ENCODE measurements around the gene ACTR5.

ACTR5 gene

DNA sequence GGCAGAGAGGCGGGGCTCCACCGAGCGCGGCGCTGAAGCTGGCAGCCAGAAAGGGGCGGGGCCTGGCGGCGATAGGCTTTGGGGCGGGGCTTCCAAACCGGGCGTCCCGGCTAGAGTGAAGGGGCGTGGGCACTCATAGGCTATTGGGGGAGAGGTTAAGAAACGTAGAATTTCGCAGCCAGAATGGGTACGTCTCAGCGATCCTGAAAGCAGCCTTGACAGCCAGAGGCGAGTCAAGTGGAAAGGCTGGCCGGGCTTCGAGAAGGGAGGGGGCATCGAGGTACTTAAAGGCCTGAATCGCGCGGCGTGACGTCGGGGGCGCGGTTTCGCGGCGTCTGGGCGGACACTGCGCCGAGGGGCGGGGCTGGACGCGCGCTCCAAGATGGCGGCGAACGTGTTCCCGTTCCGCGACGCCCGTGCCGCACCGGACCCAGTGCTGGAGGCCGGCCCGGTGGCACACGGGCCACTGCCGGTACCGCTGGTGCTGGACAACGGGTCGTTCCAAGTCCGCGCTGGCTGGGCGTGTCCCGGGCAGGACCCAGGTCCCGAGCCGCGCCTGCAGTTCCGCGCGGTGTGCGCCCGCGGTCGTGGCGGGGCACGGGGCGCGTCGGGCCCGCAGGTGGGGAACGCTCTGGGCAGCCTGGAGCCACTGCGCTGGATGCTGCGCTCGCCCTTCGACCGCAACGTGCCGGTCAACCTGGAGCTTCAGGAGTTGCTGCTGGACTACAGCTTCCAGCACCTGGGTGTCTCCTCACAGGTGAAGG lies at the start of gene ACTR5:
Gene ACTR5 (plus strand): TSS at position 364 of the 764 bp plus-strand sequence. CDS start 19 bp downstream, at position 383.
- DNase-seq, result peak; percentile 95

DNA sequence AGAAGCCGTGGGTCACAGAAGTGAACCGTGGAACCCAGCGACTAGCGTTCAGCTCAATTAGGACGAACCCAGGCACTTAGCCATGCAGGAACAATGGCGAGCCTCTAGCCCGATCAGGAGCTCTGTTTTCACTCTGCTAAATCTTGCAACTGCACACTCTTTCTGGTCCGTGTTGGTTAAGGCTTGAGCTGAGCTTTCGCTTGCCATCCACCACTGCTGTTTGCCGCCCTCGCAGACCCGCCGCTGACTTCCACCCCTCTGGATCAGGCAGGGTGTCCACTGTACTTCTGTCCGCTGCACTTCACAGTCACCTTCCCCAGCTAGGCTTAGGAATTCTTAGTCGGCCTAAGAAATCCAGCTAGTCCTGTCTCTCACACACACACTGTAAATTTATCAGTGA lies 49.7 kb upstream of the ACTR5 start:
- no peak for DNase-seq

DNA sequence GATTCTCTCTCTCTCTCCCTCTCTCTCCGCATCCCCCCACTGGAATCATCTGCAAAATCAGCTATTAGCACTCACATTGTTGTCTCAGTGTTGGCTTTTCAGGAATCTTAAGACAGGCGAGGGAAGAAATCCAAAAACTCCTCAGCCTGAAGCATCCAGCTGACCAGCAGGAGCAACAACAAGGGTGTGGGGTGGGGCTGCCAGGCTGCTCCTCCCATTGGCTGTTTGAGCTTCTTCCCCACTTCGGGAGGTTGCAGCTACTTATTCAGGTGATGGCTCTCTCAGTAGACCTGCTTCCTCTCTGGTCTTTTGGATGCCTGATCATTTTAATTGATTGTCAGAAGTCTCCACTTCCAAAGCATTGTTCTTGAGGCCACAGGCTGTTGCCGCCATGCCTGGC lies 48.1 kb upstream of the ACTR5 start:
- no peak for DNase-seq

DNA sequence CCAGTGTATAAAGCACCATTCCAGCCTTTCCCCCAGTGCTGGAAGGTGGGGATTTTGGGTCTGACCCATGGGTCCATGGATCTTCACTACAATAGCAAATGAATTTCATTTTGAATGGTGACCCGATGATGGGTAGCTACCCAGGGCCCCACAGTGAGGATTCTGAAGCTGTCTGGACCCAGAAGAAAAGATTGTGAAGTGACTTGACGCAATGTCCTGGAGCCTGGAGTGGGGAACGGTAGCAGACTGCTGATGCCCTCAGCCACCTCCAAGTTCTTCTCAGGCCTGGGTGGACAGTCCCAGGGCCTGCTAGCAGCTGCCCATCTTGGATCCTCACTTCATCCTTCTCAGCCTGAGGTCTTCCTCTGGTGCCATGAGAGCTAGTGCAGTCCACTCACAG lies 47.3 kb upstream of the ACTR5 start:
- DNase-seq, result no peak

DNA sequence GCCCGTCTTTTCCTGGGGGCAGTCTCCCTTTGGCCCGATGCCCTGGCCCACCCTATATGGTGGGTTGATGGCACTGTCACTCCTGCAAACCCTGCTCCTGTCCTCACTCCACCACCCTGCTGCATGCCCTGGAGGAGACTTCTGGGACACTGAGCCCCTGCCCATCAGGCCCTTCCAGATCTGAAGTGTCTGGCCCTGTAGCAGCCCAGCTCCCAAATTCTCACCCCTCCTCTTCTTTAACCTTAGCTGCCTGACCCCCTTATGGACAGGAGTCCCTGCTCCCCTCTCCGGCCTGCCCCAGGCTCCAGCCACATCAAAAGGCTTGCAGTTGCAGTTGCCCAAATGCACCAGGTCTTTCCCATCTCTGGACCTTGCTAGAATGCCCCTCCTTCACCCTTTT lies 44.7 kb upstream of the ACTR5 start:
- no peak for DNase-seq

DNA sequence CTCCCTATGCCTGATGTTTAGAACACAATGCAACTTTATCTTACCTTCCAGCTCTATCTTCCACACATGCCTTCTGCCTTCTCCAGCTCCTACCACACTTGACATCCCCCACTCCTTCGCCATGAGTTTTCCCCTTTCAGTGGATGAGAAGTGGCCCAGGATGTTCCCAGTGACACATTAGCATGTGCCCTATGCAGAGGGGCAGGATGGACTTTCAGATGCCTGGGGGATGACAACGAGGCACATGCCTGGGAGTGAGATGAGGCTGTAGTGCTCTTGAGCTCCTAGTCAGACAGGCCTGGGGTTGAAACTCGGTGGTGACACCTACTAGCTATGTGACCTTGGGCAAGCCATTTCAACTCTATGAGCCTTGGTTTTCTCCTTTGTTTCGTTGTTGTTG lies 44.1 kb upstream of the ACTR5 start:
- no peak for DNase-seq

DNA sequence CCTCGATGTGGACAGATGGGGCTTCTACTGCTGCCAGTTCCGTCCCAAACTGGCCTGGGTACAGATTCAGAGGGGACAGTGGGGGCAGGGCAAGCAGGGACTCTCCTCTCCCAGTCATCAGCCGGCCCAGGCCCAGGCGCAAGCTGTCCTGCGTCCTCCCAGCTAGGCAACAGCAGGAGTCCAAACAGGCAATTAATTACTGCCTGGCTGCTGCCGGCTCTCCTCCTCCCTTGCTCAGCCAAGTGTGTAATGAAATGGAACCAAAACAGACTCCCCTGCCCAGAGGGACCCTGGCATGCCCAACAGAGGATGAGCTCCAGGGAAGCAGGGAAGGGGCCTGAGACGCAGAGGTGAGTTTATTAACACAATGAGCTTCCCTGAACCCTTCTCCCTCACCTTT lies 41.8 kb upstream of the ACTR5 start:
- DNase-seq, result no peak

DNA sequence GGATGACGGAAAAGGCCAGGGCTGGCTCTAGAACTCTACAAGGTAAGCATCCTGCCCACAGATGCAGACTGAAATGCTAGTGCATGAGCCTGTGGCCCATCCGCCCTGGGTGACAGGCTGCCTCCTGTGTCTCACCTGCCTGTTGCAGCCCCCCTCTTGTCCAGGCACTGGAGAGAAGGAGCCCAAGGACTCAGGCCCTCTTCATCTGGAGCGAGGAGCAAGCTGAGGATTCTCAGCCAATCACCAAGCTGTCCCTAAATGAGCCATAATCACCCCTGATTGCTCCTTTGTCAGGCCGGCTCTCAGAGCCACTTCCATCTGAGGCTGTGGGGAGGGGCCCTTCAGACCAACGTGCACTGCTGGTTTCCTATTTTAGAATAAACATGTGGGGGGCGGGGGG lies 34.0 kb upstream of the ACTR5 start:
- no peak for DNase-seq

DNA sequence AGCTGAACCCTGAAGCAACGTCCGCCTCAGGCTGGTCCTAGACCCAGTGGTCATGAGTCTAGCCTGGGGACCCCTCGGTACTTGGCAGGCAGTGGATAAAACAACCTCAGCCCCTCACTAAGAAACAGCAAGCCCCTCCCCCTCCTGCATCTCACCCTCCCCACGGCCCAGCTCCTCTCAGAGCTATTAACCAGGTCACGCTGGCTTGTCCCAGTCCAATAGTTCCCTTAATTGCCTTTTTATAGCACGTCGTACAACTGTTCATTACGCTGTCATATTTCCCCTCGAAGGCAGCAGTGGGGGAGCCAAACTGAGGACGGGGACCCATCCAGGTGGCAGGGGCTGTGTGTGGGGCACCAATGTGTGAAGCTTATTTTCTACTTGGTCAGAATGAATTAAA lies 32.6 kb upstream of the ACTR5 start:
- no peak for DNase-seq

DNA sequence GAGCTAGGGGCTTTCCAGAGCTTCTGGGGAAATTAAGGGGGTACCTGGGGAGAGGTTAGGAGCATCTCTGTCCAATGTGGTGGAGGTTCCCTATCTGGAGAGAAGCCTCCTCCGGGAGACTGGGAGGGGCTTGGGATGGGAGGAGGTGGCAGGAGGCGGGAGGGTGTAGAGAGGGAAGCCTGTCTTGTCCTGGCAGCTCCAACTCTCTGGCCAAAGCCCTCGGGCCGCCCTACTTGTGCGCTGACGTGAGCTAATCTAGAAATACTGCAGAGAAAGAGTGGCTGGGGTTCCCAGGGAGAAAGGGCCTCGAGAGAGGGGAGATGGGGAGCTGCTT lies 25.6 kb upstream of the ACTR5 start:
- no peak for DNase-seq

DNA sequence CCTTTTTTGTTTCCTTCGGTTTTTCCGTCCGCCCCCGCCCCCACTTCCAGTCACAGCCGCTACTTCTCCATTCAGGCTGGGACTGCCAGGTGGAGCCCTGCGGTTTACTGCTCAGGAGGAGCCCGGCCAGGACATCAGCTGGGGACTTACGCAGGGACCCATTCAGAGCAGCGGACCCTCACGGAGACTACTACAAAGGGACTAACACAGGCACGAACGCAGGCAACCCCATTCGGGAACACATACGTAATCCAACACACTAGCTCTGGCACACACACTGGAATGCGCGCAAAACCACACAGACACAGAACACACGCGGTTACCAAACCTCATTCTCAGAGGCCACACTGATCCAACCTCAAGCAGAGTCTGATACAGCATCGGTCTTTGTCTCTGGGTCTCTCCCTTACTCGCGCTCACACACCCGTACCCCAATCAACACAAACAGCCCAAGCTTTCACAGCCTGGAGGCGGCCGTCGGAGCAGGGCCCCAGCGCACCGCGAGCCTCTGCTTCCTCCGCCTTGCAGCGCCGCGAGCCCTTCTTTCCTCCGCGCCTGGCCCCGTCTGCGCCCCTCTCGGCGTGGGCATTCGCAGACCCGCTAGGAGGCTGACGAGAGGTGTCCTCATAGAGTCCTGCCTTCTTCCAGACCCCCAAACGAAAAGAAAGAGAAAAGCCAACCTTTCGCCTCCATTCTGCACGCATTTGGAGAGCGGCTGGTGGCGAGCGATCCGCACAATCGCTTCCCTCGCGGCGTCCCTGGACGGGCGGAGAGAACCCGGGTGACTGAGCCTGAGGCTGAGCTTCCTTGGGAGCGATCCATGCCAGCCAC lies 25.0 kb upstream of the ACTR5 start:
- DNase-seq, result no peak

DNA sequence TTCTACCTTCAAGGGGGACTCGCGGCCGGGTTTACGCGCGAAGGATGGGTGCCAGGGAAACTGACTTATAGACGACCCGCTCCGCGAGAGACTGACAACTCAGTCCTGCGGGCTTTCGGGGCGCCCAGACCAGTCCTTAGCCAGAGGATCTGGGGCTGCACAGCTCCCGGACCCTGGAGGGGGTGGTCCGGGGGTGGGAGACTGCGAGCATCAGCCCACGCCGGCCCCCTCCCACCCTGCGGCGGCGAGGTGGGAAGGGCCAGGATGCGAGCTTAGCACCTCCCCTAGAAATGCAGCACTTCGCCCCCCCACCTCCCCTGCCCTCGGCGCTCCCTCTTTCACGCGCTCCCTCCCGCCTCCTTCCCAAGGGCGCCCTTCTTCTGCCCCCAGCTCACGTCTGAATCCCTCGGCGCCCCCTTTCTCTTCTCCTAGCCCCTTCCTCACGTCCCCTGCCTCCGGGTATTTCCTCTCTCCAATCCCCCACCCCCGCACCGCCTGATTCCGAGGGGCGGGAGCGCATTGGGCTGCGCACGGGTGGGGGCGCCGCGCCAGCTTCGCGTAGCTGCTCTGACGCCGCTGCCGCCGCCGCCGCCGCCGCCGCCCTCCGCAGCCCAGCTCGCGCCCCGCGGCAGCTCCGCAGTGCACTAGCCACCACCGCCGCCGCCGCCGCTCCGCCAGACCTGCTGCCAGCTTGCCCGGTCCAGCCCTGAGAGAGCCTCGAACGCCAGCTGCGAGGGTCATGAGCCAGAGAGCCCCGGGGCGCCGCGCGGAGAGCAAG lies 24.2 kb upstream of the ACTR5 start, which contains the start of gene SLC32A1:
Gene SLC32A1 (plus strand): TSS at position 639 of the 778 bp plus-strand sequence. CDS start 239 bp downstream, outside the sequence.
- no peak for DNase-seq

DNA sequence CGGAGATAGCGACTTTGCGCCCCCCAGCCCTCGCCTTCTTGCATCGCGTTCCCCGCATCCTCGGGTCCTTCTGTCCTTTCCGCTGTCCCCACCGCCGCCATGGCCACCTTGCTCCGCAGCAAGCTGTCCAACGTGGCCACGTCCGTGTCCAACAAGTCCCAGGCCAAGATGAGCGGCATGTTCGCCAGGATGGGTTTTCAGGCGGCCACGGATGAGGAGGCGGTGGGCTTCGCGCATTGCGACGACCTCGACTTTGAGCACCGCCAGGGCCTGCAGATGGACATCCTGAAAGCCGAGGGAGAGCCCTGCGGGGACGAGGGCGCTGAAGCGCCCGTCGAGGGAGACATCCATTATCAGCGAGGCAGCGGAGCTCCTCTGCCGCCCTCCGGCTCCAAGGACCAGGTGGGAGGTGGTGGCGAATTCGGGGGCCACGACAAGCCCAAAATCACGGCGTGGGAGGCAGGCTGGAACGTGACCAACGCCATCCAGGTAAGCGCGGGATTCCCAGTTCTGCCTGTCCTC lies 23.6 kb upstream of the ACTR5 start:
- no peak for DNase-seq

DNA sequence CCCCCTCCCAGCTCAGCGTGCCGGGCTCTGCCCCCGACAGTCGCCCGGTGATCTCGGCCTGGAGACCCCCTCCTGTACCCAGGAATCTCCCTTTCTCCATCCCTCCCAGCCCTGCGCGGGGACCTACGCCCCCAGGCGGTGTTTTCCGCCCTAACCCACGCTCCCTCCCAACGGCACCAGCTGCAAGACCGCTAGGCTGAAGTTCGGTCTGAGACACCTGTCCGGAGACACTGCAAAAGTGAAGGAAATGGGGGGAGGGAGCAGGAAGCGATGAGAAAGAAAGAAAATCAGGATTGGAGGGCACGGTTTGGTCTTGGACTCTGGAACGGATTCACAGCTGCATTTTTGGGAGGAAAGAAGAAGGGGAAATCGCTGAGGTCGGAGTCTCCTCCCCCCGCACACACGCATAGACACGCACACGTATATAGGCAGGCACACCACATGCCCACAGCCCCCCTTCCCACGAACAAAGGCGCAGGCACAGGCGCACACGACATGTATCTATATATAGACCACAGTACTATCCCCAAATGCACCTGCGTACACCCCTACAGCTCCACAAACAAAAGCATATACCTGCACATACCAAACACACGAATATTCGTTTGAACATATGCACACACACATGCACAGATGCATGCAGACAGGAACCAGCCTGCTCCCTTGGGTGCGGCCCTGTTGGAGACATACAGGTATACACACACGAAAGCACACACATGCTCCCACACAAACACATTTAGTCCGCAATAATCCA lies 22.9 kb upstream of the ACTR5 start:
- no peak for DNase-seq

DNA sequence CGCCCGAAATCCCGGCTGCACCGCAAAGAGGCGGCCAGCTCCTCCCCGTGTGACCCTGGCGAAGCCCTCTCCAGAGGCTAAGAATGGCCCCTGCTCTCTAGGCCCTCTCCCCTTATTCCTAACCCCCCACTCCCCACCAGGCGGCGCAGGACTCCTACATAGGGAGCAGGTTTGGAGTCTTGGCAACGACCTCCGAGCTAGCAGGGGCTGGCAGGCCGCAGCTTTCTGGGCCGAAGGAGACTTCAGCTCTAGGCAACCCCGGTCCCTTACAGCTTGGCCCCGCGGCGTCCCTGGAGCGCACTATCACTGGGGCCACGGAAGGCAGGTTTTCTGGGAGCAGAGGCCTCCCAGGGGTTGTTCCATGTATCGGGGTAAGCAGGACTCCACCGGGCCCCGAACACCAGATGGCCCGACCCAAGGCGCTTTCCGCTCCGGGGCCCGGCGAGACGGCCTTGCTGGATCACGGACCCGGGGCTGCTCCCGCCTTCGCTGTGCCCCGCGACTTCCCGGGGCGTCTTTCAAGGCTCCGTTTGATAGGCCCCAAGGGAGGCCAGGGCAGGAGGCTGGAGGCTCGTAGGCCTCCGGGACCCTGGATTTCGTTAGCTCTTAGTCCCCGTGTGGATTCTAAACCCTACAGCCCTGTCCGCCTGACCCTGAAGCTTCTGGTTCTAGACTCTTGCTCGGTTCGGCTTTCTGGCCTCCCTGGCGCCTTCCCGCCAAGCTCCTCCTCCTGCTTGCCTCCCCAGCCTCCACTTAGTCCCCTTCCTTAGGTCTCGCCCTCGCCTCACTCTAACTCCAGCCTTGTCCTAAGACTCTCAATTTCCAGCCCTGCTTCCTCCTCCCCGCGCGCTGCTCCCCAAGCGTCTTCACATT lies 22.1 kb upstream of the ACTR5 start:
- DNase-seq, result peak; percentile 50

DNA sequence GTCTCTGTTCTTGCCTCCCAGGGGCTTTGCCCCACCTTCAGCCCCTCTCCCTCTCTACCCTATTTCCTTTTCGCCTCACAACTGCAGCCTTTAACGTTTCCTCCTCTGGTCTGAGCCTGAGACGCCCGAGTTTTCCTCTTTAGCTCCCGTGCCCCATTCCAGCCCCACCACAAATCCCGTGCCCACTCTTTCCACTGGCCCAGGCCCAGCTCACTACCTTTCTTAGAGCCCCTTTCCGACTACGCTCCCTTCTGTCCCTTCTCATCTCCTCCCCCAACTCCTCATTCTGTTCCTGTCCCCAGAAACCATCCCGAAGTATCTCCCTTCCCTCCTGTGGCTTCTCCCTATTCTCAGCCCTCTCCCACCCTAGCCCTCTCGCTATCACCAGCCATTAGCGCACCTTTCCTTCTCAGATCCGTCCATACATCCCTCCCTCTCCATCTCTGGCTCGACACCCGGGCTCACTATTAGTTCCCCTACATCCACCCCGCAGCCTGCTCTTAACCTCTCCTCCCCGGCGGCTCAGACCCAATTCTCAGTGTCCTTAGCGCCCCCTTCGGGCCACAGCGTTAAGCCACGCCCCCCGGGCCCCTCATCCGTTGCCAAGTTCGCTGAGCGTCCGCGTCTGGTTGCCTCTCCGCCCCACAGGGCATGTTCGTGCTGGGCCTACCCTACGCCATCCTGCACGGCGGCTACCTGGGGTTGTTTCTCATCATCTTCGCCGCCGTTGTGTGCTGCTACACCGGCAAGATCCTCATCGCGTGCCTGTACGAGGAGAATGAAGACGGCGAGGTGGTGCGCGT lies 21.3 kb upstream of the ACTR5 start:
- peak; percentile 84 for DNase-seq

DNA sequence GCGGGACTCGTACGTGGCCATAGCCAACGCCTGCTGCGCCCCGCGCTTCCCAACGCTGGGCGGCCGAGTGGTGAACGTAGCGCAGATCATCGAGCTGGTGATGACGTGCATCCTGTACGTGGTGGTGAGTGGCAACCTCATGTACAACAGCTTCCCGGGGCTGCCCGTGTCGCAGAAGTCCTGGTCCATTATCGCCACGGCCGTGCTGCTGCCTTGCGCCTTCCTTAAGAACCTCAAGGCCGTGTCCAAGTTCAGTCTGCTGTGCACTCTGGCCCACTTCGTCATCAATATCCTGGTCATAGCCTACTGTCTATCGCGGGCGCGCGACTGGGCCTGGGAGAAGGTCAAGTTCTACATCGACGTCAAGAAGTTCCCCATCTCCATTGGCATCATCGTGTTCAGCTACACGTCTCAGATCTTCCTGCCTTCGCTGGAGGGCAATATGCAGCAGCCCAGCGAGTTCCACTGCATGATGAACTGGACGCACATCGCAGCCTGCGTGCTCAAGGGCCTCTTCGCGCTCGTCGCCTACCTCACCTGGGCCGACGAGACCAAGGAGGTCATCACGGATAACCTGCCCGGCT lies 20.6 kb upstream of the ACTR5 start:
- no peak for DNase-seq

DNA sequence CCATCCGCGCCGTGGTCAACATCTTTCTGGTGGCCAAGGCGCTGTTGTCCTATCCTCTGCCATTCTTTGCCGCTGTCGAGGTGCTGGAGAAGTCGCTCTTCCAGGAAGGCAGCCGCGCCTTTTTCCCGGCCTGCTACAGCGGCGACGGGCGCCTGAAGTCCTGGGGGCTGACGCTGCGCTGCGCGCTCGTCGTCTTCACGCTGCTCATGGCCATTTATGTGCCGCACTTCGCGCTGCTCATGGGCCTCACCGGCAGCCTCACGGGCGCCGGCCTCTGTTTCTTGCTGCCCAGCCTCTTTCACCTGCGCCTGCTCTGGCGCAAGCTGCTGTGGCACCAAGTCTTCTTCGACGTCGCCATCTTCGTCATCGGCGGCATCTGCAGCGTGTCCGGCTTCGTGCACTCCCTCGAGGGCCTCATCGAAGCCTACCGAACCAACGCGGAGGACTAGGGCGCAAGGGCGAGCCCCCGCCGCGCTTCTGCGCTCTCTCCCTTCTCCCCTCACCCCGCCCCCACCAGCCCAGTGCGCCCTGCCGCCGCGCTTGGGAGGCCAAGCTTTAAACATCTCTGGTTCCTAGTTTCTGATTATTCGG lies 20.0 kb upstream of the ACTR5 start:
- no peak for DNase-seq

DNA sequence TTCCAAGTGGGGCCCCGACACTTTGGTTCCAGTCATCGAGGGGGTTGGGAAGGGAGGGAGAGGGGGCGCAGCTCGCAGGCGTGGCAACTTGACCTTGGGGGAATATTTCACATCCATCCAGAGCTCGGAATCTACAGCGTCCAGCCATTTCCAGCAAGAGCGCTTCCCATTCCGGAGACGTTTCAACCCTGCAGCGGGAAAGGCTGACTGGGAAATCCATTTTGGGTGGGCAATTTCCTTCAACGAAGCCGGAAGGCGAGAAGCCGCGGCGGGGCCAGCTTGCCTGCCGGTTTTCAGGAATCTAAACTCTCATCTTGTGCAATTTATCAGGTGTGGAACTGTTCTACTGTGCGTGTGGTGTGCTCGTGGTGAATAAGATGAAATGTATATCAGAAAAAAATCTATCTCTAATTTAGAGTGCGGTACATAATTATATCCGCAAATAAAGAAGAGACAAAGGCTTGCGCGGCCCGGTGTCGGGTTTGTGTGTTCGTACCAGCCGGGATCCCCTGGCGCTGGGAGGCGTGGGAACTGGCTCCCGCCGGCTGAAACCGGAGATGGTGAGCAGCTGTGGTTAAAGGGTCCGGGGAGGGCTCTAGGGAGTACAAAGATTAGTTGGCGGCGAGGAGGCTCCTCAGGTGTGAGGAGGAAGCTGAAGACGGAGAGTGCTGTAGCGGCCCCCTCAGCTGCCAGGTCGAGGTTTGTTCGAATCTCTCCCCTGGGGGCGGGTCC lies 19.2 kb upstream of the ACTR5 start:
- no peak for DNase-seq
